ENCODE measurements around the gene ME1. TPM values are rescaled to one million over a fixed set of nuclear protein-coding genes. Genes with fewer than 3 reads are reported as not detected.

Gene ME1
- total and polyA plus RNA-seq, 2 of the 13 experiments (the other 11 are each of a cell fraction or from before 2014, with no cell fraction given), result not detected

DNA sequence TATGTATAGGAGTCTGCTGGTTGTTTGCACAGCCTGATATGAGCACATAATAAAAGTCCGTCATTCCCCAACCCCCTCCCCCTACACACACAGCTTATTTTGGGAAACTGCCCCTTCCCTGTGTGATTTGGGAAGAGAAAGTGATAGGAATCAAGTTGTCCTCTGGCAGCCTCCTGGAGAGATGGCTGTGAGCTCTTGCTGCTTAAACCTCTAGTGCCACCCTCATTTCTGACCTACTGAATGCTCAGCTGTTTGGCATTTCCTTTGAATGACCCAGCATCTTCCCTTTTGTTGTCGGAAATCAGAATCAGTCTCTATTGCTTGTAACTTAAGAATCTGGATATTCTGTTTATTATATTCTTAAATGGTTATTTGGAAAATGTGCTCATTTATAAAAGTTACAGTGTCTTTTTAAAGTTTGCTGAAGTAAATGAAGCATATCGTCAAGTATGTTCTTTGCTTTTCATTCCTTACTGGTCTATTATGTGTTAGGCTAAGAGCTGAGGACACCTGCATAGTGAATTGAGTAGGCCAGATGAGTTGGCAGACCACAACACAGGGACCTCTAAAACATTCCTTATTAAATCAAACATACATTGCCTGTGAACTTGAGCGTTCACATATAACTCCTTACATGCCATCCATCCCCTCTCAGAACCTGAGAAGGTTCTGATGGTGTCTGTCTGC, 232.2 kb downstream of the ME1 start (continued):
- no peak for TF ChIP-seq ZMYM3 (CRISPR knock-in tag; IDR thresholded peaks at IDR 0.05)

DNA sequence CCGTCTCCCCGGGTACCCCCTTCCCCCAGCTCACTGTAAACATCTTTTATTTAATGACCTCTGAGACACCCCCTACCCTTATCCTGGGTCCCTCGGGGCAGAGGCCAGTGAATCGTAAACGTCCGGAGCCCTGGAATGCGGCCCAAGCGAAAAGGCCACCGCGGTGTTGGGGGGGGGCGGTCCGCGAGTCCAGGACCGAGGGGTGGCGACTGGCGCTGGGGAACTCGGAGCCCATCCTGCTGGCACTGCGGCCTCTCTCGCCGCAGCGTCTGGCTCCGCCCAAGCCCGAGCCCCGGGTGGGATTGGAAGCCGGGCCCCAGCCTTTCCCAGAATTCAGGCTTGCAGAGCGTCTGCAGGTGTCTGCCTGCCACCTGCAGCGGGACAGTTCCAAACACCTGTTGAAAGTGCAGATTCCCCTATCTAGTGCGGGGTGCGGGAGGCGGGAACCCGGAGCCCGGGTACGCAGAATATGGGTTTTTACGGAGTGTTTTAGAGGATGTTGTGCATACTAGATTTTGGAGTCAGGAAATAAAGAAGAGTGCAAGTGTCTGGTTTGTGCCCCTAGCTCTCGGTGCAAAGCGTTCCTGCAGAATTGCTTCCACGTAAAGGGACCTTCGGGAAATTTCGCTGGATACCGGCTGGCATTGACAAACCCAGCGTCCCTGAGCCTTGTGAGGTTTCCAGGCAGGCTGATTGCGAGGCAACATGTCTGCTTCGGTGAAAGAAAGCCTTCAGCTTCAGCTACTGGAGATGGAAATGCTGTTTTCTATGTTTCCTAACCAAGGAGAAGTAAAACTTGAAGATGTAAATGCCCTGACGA, 236.9 kb downstream of the ME1 start:
- intact Hi-C loops (cut with micrococcal nuclease; ENCODE audit: unreplicated experiment), result loop anchor here (1.0 to 5.0 kb wide), 4 partner anchors 21 to 947 kb away; partner anchors contain the start of genes DOP1A and IBTK
- H4K20me1 ChIP-seq (ENCODE audit: insufficient read depth, low read length), result peaks cover 27% of the 10 kb centered on the region
- ChIA-PET POLR2A (interaction anchor here (1.0 to 2.7 kb wide), 4 partner anchors 14 to 946 kb away, joined by 3 to 7 read pairs (median 6); partner anchors contain the start of genes DOP1A, IBTK and UBE3D), CTCF (ENCODE audit: low intra/inter-chr PET ratio, low total read pairs) (no interaction called here)
- H3K4me2 ChIP-seq (ENCODE audit: low read depth, low read length), result peak overlapping the region; percentile 97
- peak overlapping the region; percentile 95 for H3K27ac ChIP-seq (ENCODE audit: extremely low read length, insufficient read depth, low read length)
- WGBS (ENCODE audit: low lambda C conversion rate), result 6% methylated on average over 21 of the region's 44 CpGs
- H3K9ac ChIP-seq (ENCODE audit: insufficient read depth, low read depth, low read length), result peak overlapping the region; percentile 98
- no peaks in the 10 kb centered on the region for H3K9me3 ChIP-seq (ENCODE audit: low read length)
- peaks cover 48% of the 10 kb centered on the region for H3K79me2 ChIP-seq (ENCODE audit: insufficient read depth, low read length)
- ATAC-seq, result peak; percentile 86
- no peaks in the 10 kb centered on the region; a peak in 1 of 5 replicates for H3K27me3 ChIP-seq (ENCODE audit: control insufficient read depth in 1 of 2, insufficient read depth in 2 of 2, low read length in 2 of 2)
- H3K36me3 ChIP-seq (replicated peaks in 1 of 2; ENCODE audit: control insufficient read depth in 1 of 2, insufficient read depth in 2 of 2, low read length in 2 of 2), result peaks cover 4 to 29% of the 10 kb centered on the region in 2 experiments
- FAIRE-seq, result no peak
- DNase-seq (ENCODE audit: low spot score), result peak; percentile 30
- no peak overlapping the region for H2AFZ ChIP-seq (ENCODE audit: low read length)
- no TSS peak for BruUV-seq (replicated peaks)
- H3K4me1 ChIP-seq (ENCODE audit: insufficient read depth, low read length), result peaks cover 44% of the 10 kb centered on the region
- H3K4me3 ChIP-seq (replicated peaks in 1 of 3; ENCODE audit: insufficient read depth in 1 of 3, low read depth in 2 of 3, low read length in 3 of 3), result peak overlapping the region; percentile 90 to 98 (median 97)
- in situ Hi-C loops (cut with HindIII; ENCODE audit: extremely low pct_ligation_motif_present, low pct_unique_long_range_greater_than_20kb), result loop anchor here (25.0 kb wide), 1 partner anchor 957 kb away; the partner anchor contains the start of gene IBTK
- no peak for TF ChIP-seq ZNF770 (CRISPR knock-in tag; IDR thresholded peaks at IDR 0.05)
- TF ChIP-seq CCDC6 (CRISPR knock-in tag; IDR thresholded peaks at IDR 0.05), result peak; percentile 47
- no peak for TF ChIP-seq MIER2 (CRISPR knock-in tag; IDR thresholded peaks at IDR 0.05)
- TF ChIP-seq CTCF (CRISPR knock-in tag; IDR thresholded peaks at IDR 0.05), result peak; percentile 27; the same call in 1 of the 2 replicates
- no peak for TF ChIP-seq MED8 (CRISPR knock-in tag; IDR thresholded peaks at IDR 0.05; ENCODE audit: insufficient replicate concordance)
- TF ChIP-seq ZNF564 (CRISPR knock-in tag; IDR thresholded peaks at IDR 0.05), result 0 out of 2 replicates have a peak, but pooled peaks have one; percentile 27
- no peak for TF ChIP-seq SETDB1 (CRISPR knock-in tag; IDR thresholded peaks at IDR 0.05; ENCODE audit: borderline replicate concordance)
- TF ChIP-seq SIN3A (IDR thresholded peaks at IDR 0.05; ENCODE audit: borderline replicate concordance, low read depth, low read length), result 0 out of 2 replicates have a peak, but pooled peaks have one; percentile 32
- TF ChIP-seq, protein P1, sequence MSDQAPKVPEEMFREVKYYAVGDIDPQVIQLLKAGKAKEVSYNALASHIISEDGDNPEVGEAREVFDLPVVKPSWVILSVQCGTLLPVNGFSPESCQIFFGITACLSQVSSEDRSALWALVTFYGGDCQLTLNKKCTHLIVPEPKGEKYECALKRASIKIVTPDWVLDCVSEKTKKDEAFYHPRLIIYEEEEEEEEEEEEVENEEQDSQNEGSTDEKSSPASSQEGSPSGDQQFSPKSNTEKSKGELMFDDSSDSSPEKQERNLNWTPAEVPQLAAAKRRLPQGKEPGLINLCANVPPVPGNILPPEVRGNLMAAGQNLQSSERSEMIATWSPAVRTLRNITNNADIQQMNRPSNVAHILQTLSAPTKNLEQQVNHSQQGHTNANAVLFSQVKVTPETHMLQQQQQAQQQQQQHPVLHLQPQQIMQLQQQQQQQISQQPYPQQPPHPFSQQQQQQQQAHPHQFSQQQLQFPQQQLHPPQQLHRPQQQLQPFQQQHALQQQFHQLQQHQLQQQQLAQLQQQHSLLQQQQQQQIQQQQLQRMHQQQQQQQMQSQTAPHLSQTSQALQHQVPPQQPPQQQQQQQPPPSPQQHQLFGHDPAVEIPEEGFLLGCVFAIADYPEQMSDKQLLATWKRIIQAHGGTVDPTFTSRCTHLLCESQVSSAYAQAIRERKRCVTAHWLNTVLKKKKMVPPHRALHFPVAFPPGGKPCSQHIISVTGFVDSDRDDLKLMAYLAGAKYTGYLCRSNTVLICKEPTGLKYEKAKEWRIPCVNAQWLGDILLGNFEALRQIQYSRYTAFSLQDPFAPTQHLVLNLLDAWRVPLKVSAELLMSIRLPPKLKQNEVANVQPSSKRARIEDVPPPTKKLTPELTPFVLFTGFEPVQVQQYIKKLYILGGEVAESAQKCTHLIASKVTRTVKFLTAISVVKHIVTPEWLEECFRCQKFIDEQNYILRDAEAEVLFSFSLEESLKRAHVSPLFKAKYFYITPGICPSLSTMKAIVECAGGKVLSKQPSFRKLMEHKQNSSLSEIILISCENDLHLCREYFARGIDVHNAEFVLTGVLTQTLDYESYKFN (CRISPR knock-in tag; conservative IDR thresholded peaks at IDR 0.05), result no peak
